ENCODE data around the gene ECI2. TPM values are rescaled to one million over a fixed set of nuclear protein-coding genes. Genes with fewer than 3 reads are reported as not detected.

Gene ECI2
- total RNA-seq, 1 donor from 2014 or later = 52.7 TPM

- DNase-seq (ENCODE audit: low read depth, low spot score) = no peak
- Mint-ChIP-seq H3K27me3 (ENCODE audit: low read depth) (no peaks in the 10 kb centered on the region), H3K36me3 (ENCODE audit: low read depth) (no peaks in the 10 kb centered on the region), H3K9me3 (no peaks in the 10 kb centered on the region), H3K4me1 (peaks cover 5% of the 10 kb centered on the region), H3K4me3 (no peak overlapping the region), H3K27ac (ENCODE audit: unreplicated experiment) (no peak overlapping the region)
- TF ChIP-seq, protein P1, sequence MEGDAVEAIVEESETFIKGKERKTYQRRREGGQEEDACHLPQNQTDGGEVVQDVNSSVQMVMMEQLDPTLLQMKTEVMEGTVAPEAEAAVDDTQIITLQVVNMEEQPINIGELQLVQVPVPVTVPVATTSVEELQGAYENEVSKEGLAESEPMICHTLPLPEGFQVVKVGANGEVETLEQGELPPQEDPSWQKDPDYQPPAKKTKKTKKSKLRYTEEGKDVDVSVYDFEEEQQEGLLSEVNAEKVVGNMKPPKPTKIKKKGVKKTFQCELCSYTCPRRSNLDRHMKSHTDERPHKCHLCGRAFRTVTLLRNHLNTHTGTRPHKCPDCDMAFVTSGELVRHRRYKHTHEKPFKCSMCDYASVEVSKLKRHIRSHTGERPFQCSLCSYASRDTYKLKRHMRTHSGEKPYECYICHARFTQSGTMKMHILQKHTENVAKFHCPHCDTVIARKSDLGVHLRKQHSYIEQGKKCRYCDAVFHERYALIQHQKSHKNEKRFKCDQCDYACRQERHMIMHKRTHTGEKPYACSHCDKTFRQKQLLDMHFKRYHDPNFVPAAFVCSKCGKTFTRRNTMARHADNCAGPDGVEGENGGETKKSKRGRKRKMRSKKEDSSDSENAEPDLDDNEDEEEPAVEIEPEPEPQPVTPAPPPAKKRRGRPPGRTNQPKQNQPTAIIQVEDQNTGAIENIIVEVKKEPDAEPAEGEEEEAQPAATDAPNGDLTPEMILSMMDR (conservative IDR thresholded peaks at IDR 0.05) = no peak
These were observed 41.5 kb upstream of the ECI2 start for GRCh38 chr6:4176907-4177306.

DNA sequence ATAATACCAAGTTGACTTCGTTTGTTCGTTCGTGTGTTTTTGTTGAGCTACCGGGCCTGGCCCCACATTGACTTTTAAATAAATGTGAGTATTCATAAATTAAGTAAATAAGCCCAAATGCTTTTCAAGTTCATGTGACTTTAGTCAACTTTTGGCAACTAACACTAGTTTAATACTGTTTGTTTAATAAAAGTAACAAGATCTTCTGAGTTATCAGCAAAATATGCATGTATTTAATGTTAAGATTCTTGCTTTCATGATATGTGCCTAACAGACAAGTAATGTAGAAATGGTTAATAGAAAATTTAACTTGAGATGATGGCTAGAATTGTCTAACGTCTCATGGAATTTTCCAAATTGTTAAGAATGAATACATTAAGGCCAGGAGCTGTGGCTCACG is 38.7 kb upstream of the ECI2 start:
- Mint-ChIP-seq H3K27me3 (ENCODE audit: low read depth) (no peaks in the 10 kb centered on the region), H3K9me3 (no peaks in the 10 kb centered on the region), H3K27ac (ENCODE audit: unreplicated experiment) (no peak overlapping the region), H3K36me3 (ENCODE audit: low read depth) (no peaks in the 10 kb centered on the region), H3K4me3 (no peak overlapping the region), H3K4me1 (peaks cover 11% of the 10 kb centered on the region)
- no peak for DNase-seq (ENCODE audit: low read depth, low spot score)
- TF ChIP-seq, protein P1 (conservative IDR thresholded peaks at IDR 0.05) = no peak

GRCh38 chr6:4172368-4172767 is 37.0 kb upstream of the ECI2 start:
- Mint-ChIP-seq H3K4me1 (peaks cover 16% of the 10 kb centered on the region), H3K4me3 (no peak overlapping the region), H3K9me3 (no peaks in the 10 kb centered on the region), H3K27me3 (ENCODE audit: low read depth) (no peaks in the 10 kb centered on the region), H3K36me3 (ENCODE audit: low read depth) (no peaks in the 10 kb centered on the region), H3K27ac (ENCODE audit: unreplicated experiment) (no peak overlapping the region)
- TF ChIP-seq, protein P1 (conservative IDR thresholded peaks at IDR 0.05) = no peak
- no peak for DNase-seq (ENCODE audit: low read depth, low spot score)

DNA sequence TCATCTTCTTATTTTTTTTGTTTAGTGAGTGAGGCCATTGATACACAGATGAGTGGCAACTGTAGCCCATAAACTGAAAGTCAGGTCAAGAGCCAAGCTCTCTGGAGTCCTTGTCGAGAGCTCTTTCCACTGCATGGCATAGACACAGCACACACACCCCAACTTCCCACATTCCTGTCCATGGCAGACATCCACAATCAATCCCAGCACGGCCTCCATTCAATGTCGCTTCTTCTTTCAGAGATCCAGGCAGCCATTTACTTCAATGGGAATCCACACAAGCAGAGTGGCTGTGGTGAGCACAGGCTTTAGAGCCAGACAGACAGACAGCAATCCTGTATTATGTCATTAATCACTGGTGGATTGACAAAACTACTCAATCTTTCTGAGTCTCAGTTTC is 34.9 kb upstream of the ECI2 start:
- peaks cover 3% of the 10 kb centered on the region for H3K36me3 Mint-ChIP-seq (ENCODE audit: low read depth)
- H3K27ac Mint-ChIP-seq (ENCODE audit: unreplicated experiment) = no peak overlapping the region
- H3K27me3 Mint-ChIP-seq (ENCODE audit: low read depth) = no peaks in the 10 kb centered on the region
- H3K9me3 Mint-ChIP-seq = no peaks in the 10 kb centered on the region
- TF ChIP-seq, protein P1 (conservative IDR thresholded peaks at IDR 0.05) = no peak
- peaks cover 16% of the 10 kb centered on the region for H3K4me1 Mint-ChIP-seq
- no peak overlapping the region for H3K4me3 Mint-ChIP-seq
- no peak for DNase-seq (ENCODE audit: low read depth, low spot score)

DNA sequence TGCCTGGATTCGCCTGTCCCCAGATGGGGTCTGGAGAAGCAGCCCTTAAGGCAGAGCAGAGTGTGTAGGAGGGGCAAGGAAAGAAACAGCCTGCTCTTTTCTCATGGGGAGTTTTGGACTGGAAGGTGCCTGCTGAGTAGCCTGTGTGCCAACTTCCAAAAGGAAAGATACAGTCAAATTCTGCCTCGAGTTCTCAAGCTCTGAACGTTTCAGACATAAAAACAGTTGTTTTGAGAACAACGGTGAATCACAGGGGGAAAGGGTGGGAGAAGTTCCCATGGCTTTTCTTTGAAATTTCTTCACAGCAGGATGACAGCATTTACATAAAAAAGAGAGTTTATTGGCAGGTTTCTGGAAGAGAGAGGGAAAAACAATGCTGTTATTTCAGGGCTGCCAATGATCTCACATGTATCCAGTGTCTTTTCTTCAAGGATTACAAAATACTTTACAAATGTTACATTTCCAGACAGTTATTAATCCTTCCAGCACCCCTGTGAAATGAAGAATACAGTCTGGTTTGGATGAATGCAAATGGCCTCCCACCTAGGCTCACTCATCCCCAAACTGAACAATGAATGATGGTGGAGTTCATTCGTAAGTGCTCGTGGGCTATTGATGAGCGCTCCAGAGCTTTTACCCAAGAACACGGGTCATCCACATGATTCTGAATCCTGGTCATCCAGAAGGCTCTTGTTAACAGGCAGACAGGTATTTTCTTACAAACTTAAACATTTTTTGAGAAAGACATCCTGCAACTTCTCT is 33.8 kb upstream of the ECI2 start:
- peaks cover 3% of the 10 kb centered on the region for H3K36me3 Mint-ChIP-seq (ENCODE audit: low read depth)
- H3K9me3 Mint-ChIP-seq = no peaks in the 10 kb centered on the region
- no peak overlapping the region for H3K27ac Mint-ChIP-seq (ENCODE audit: unreplicated experiment)
- no peak overlapping the region for H3K4me3 Mint-ChIP-seq
- no peak for DNase-seq (ENCODE audit: low read depth, low spot score)
- H3K4me1 Mint-ChIP-seq = peaks cover 16% of the 10 kb centered on the region
- H3K27me3 Mint-ChIP-seq (ENCODE audit: low read depth) = no peaks in the 10 kb centered on the region
- TF ChIP-seq, protein P1 (conservative IDR thresholded peaks at IDR 0.05) = no peak
